GM12875 (cell line): ENCODE results near the gene GOLPH3L.
A peak's percentile ranks its signal among the peaks of the same experiment; 100 is the strongest.

Source experiments
- H3K4me3 ChIP-seq: one replicate; pipeline ENCODE4 v1.5.1; 2011; ENCODE audit warnings: low read depth, low read length, control low read depth
- TF ChIP-seq, protein P1 (sequence below): IDR thresholded peaks from 2 replicates; pipeline ENCODE4 v1.5.1; 2011; ENCODE audit warnings: low read depth, mild to moderate bottlenecking, control low read depth, inconsistent platforms, low read length, moderate library complexity, borderline replicate concordance; ENCODE audit not compliant: insufficient read depth

The GOLPH3L gene

DNA sequence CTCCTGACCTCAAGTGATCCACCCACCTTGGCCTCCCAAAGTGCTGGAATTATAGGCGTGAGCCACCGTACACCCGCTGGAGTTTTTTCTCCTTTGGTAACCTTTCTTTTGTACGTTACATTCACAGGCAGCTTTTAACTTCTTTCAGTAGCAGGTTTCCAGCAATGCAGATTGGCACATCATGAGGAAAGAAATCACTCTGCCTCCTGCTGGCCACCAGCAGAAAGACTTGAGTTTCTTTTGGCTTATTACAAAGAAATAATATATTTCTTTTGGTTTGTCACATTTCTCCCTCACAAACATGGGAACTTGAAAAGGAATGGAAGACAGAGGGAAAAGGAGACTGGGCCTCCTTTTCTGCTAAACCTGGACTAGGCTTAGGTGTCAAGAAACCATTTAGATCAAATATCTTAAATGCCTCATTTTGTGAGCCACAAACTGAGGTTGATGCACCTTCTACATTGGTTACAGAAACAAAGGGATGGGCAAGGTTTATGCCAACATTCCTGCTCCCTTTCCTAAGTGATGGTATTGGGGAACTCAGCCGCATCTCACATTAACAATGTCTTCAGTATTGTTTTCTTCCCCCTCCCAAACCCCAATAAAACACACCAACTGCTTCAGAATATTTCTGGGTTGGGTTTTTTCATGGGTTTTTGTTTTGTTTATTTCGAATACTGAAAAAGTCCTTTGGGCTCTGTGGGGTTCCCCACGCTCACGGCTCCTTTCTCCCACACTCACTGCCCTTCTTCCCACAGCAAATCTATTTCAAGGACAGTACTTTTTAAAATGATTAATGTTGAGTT, 75.3 kb downstream of the GOLPH3L start:
- TF ChIP-seq, protein P1, sequence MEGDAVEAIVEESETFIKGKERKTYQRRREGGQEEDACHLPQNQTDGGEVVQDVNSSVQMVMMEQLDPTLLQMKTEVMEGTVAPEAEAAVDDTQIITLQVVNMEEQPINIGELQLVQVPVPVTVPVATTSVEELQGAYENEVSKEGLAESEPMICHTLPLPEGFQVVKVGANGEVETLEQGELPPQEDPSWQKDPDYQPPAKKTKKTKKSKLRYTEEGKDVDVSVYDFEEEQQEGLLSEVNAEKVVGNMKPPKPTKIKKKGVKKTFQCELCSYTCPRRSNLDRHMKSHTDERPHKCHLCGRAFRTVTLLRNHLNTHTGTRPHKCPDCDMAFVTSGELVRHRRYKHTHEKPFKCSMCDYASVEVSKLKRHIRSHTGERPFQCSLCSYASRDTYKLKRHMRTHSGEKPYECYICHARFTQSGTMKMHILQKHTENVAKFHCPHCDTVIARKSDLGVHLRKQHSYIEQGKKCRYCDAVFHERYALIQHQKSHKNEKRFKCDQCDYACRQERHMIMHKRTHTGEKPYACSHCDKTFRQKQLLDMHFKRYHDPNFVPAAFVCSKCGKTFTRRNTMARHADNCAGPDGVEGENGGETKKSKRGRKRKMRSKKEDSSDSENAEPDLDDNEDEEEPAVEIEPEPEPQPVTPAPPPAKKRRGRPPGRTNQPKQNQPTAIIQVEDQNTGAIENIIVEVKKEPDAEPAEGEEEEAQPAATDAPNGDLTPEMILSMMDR = peak; percentile 48; the same call in 1 of the 2 replicates

DNA sequence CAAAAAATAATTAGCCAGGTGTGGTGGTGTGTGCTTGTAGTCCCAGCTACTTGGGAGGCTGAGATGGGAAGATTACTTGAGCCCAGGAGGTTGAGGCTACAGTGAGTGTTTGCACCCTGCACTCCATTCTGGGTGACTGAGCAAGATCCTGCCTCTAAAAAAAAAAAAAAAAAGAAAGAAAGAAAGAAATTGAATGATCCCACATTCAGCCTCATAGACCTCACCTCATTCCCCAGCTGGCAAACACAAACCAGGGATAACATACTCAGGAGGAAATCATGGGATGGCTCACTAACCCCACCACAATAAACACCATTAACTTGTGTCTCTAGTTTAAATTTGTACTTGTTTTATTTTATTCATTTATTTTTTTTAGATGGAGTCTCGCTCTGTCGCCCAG, 76.0 kb downstream of the GOLPH3L start:
- no peak overlapping the region for H3K4me3 ChIP-seq
- TF ChIP-seq, protein P1 = no peak

More for the DNA sequence above, 75.3 kb downstream of the GOLPH3L start:
- H3K4me3 ChIP-seq = no peak overlapping the region

DNA sequence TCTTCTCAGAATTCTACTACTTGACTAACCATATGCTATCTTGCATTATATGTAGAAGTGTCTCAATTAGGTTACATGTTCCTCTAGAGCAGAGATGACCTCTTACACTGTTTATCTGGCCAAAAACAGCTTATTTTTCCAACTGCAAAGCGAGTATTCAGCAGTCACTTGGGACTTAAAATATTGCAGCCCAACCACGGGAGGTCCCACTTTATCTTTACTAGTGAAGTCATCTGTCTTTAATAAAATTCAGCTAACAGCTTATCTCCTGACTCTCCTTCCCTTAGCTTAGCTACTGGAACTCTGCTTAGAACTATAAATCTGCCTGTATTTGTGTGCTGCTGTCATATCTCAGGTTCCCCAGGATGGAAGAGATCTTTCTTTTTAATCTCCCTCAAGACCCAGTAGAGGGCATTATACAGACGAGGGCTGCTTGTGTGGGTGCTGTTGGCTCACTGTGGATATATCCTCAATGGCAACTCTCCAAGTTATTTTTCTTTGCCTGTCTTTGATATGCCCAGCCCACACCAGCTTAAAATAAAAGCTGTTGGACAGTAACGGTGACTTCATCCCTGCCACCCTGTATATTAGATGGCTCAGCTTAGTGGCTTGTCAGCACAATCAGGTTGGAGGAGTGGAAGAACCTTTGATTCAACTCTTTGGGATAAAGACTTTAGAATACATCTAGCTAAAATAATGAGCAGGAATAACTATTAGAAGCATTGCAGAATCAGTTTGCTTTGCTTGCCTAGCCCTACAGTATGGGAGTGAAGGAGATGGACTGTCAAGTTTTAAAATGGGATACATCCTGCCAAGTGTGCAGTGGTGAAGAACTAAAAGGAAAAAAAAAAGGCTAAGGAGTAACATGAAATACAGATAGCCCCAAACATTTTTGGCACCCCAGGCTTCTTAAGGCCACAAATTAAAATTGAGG, 77.1 kb downstream of the GOLPH3L start:
- TF ChIP-seq, protein P1 = no peak
- H3K4me3 ChIP-seq = no peak overlapping the region

DNA sequence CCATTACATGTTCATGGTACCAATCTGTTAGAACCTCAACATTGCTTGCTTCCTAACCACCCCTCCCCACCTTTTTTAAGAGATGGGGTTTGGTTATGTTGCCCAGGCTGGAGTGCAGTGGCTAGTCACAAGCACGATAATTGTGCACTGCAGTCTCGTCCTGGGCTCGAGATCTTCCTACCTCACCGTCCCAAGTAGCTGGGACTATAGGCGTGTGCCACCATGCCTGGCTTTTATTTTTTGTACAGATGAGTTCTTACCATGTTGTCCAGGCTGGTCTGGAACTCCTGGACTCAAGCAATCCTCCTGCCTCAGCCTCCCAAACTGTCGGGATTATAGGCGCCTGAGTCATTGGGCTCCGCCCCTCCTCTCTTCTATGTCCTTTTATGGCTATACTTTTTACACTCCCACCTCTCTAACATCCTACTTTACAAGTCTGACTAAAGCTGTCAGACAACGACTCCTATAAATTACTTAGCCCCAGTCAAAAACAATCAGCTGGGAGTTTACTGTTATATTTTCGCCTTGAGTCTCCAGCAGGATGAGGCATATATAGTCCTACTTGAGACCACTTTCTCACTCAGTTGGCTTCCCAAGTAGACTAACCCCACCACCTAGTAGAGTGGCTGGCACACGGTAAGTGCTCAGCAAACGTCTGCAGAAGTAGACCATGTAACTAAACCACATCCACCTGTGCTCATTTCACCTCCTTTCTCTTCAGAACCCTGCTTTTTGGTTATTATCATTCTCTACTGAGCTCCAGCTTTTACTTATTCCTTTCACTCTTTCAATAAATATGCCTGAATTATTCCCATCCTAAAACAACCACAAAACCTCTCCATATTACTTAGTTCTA, 81.4 kb downstream of the GOLPH3L start:
- TF ChIP-seq, protein P1 = no peak
- H3K4me3 ChIP-seq = no peak overlapping the region

DNA sequence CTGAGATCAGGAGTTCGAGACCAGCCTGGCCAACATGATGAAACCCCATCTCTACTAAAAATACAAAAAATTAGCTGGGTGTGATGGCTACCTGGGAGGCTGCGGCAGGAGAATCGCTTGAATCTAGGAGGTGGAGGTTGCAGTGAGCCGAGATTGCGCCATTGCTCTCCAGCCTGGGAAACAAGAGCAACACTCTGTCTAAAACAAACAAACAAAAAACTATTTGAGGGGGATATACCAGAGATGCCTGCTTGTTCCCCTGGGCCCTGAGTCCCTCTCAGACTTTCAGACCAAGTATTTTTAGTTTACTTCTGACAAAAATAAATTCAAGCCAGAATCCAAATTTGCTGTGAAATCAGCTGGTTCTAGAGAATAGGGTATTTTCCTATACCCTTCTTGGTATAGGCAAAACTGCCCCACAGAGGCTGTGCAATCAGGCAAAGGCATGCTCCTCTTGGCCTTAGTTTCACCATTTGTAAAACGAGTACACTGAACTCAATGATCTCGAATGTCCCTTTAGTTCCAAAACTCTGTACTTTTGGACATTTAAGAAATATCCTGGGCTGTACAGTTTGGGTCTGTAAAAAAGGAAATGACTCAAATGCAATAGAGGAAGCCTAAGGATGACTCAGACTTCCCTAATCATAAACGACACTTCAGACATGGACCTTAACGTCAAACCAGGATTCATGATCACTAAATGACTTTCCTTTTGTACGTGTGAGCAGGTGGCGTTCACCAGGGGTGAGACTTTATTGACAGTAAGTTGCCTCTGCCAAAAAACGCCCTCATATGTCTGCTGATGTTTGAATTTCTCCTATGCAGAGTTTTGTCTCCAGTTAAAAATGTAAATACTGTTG, 83.7 kb downstream of the GOLPH3L start:
- no peak overlapping the region for H3K4me3 ChIP-seq
- TF ChIP-seq, protein P1 = no peak

DNA sequence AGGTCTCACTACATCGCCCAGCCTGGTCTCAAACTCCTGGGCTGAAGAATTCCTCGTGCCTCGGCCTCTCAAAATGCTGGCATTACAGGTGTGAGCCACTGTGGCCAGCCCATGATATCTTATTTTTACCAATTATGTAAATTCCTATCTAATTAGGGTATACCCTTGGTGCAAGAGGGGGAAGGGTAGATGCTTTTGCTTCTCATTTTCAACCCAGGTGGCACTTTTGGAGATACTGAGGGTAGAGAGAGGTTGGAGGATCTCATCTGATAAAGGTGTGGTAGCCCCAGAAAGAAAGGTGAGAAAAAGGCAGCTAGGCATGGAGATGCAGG, 85.0 kb downstream of the GOLPH3L start:
- TF ChIP-seq, protein P1 = no peak
- H3K4me3 ChIP-seq = no peak overlapping the region
